GM18907 (cell line): ENCODE data around the gene GFPT2.
"Not testable (repeated sequence)": the region's sequence is repeated elsewhere in the genome, so short reads cannot be mapped to it uniquely, and the experiment has no call there.

Source experiments
- ATAC-seq: cut with Tn5 transposase; IDR thresholded peaks from one replicate; pipeline ENCODE4 v1.9.1; 2021; ENCODE audit warnings: mild to moderate bottlenecking, moderate library complexity; ENCODE audit not compliant: unreplicated experiment

The GFPT2 gene

GRCh38 chr5:180311216-180311615 is 41.9 kb downstream of the GFPT2 start:
- no peak for ATAC-seq

GRCh38 chr5:180306796-180307195 is 46.3 kb downstream of the GFPT2 start:
- ATAC-seq: no peak

- no peak for ATAC-seq
These were observed 47.7 kb downstream of the GFPT2 start for GRCh38 chr5:180305481-180305880.

DNA sequence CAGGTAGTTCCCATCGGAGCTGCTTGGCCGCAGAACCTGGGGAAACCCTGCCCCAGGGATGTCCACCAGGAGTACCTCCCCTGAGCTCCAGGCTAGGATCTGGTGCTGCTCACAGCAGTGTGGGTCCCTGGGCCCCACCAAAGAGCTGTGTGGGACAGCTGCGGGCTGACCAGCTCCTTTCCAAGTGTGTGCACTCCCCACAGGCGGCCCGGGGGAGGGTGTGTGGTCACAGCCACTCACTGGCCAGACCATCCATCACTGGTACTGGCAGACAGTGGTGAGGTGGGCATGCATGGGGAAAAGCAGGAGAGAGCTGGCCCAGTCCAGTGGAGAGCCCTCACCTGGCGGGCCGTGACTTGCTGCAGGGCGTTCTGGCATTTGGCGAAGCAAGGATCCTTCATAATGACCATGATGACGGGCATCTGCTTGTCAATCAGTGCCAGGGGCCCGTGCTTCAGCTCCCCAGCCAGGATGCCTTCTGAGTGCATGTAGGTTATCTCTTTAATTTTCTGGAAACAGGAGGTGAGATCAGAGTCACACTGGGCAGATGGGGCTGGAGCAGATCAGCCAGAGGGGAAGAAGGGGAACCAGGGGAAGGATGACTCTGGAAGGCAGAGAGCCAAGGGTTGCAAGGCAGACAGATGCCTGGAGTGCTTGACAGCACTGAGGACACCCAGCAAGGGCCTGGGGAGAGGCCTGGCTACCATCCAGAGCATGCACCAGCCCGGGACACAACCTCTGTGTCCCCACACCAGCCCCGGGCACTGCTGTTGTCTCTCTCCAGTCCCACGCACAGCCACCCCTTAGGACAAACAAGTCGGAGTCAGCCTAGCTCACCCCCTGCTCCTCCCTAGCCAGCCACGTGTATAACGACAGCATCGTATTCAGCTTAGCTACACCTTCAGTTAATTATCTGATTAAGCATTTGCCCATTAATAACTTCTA is 48.4 kb downstream of the GFPT2 start:
- ATAC-seq: no peak

GRCh38 chr5:180304016-180304292 is 49.2 kb downstream of the GFPT2 start:
- no peak for ATAC-seq

GRCh38 chr5:180303226-180304015 is 49.7 kb downstream of the GFPT2 start:
- ATAC-seq: no peak

DNA sequence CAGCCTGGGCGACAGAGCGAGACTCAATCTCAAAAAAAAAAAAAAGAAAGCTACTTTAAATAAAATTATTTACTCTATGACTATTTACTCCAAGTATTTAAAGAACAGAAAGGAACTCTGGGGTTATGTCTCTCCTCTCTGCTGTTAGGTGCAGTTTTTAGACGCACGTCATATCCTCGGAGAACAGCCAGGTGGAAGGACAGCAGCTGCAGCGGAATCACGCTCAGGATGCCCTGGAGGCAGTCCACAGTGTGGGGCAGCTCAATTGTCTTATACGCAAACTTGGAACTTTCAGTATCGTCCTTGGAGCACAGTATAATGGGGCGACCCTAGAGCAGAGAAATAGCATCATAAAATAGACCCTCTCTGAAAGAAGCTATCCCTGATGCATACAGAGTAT is 50.9 kb downstream of the GFPT2 start:
- no peak for ATAC-seq

DNA sequence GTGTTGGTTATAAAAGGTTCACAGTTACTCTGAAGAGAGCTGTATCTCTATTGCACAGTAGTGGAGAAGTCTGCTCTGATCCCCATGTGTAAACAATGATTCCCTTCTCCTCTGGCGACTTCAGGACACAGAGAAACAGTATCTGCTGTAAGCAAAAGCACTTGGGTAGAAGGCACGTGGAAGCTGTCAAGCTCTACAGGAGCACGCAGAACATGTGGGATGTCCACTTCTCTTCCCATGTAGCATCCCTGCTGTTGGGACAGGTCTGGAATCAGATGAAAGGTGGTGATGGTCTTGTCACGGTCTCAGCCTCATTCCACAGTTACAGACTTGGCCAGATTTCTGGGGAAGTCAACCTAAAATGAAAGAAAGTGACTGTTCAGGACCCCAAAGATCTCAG is 51.9 kb downstream of the GFPT2 start:
- no peak for ATAC-seq

- no peak for ATAC-seq
These were observed 53.6 kb downstream of the GFPT2 start for GRCh38 chr5:180299526-180299925.

GRCh38 chr5:180299014-180299413 is 54.1 kb downstream of the GFPT2 start:
- ATAC-seq: not testable (repeated sequence)

DNA sequence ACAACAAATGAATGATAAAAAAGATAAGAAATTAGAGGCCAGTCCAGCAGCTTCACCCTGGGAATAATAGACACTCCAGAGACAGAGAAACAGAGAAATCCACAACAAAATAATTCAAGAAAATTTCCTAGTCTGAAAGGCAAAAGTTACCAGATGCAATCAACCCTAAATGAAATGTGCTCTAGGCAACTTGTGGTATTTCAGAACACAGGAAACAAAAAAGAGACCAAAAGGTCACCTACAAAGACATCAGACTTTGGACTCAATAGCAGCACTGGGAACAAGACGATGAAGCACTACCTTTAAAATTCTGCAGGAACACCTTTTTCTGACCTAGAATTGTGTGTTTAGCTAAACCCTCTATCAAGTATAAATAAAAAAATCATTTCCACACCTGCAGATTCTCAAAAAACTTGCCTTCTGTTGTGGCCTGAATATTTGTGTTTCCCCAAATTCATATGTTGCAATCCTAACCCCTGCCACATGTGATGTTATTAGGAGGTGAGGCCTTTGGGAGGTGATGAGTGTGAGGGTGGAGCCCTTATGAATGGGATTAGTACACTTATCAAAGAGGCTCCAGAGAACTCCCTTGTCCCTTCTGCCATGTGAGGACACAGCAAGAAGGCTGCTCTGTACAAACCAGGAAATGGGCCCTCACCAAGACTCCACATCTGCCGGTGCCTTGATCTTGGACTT is 55.4 kb downstream of the GFPT2 start:
- ATAC-seq: no peak

GRCh38 chr5:180296771-180297170 is 56.4 kb downstream of the GFPT2 start:
- ATAC-seq: no peak

DNA sequence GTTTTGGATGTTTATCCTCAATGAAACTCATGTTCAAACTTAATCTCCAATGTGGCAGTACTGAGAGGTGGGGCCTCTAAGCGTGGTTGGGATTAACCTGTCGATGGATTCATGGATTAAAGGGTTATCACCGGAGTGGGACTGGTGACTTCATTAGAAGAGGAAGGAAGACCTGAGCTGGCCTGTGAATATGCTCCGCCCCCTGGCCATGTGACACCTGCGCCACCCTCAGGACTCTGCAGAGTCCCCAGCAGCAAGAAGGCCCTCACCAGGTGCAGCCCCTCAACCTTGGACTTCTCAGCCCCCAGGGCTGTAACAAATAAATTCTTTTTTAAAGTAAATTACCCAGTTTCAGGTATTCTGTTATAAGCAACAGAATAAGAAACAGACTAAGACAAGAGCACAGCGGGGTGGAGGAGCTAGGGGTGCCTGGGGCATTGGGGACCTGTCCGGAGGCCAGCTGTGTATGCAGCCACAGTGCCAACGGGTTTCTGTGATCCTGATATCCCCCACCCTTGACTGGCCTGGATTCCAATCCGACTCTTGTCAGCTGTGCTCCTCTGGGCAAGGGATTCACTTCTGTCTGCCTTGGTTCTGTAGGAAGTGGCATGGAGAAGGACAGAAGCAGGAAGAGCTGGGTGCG is 58.1 kb downstream of the GFPT2 start:
- no peak for ATAC-seq

- ATAC-seq: no peak
These were observed 58.7 kb downstream of the GFPT2 start for GRCh38 chr5:180294411-180294810.

GRCh38 chr5:180291943-180292831 is 60.9 kb downstream of the GFPT2 start, which contains the start of gene MAPK9:
MAPK9 (minus strand) TSS chr5:180292083; CDS start chr5:180280561, 11,522 bp downstream.
- peak; percentile 84 for ATAC-seq

DNA sequence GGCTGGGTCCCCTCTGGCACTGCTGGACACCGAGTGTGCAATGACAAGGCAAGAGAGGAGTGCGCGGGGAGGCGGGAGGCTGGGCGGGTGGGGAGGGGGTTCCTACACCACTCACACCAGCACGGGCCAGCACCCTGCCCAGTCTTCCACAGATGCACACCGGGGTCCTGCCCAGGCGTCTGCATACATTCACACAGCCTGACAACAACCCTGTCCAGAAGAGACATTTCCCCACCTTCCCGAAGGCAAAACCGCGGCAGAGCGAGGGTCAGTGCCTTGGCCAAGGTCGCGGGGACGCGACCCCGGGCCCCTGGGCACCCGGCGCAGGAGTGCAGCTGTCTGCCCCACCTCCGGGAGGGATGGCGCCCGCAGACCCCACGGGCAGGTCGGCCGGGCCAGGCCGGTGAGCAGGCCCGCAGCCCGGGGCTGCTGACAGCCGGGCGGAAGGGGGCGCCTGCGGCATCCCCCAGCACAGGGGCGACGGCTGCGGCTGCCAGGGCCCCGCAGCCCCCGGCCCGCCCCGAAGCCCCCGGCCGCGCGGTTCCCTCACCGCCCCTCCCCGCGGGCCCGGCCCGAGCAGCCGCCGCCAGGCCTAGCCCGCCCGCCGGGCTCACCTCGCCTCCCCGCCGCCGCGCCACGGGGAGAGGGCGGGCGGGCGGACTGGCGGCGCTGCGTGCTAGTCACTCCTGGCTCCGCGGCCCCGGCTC is 61.7 kb downstream of the GFPT2 start:
- peak; percentile 41 for ATAC-seq

- ATAC-seq: no peak
These were observed 62.4 kb downstream of the GFPT2 start for GRCh38 chr5:180290568-180291233.

DNA sequence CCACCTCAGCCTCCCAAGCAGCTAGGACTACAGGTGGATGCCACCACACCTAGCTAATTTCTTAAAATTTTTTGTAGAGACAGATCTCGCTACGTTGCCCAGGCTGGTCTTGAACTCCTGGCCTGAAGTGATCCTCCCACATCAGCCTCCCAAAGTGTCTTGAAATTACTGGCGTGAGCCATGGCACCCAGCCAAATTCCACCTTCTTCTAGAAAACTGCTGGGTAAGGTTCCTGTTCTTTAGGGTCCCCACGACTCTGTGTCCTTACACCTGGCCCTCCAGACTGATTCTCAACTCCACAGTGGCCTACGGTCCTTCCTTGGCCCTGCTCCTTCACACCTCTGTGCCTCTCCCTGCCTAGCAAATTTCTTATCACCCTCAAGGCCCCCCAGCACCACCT is 63.2 kb downstream of the GFPT2 start:
- no peak for ATAC-seq

- no peak for ATAC-seq
These were observed 63.7 kb downstream of the GFPT2 start for GRCh38 chr5:180289433-180289832.
